ENCODE data around the gene SLC6A5.

SLC6A5 gene

DNA sequence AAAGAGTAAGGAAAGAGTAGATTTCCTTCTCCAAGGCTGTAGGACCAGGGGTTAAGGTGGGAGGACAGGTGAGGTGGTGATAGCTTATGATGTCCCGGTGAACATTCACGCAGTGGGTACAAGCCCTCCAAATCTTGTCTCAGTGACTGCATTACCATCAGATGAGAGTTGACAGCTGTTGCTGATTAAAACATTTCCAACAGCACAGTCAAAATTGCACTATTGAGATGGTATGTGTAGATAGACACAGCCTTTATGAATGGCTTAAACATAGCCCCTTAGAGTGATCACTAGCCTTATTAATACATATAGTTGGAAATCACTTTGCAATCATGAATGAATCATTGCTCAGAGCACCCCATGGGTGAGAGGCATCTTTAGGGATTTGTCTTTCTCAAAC is 77.2 kb downstream of the SLC6A5 start:
- Histone ChIP-seq H3K4me1 (ENCODE audit: insufficient read depth, poor library complexity, severe bottlenecking) (no peaks in the 10 kb centered on the region), H3K36me3 (ENCODE audit: low read depth) (no peaks in the 10 kb centered on the region), H3K27ac (ENCODE audit: poor library complexity, severe bottlenecking) (no peak overlapping the region), H3K9me3 (ENCODE audit: severe bottlenecking) (no peaks in the 10 kb centered on the region), H3K27me3 (ENCODE audit: insufficient read depth, poor library complexity, severe bottlenecking) (peaks cover 14% of the 10 kb centered on the region), H3K4me3 (ENCODE audit: severe bottlenecking) (no peak overlapping the region)
- no peak for ATAC-seq (ENCODE audit: low read depth)
- DNase-seq (ENCODE audit: low spot score) = no peak
- TF ChIP-seq, protein P1, sequence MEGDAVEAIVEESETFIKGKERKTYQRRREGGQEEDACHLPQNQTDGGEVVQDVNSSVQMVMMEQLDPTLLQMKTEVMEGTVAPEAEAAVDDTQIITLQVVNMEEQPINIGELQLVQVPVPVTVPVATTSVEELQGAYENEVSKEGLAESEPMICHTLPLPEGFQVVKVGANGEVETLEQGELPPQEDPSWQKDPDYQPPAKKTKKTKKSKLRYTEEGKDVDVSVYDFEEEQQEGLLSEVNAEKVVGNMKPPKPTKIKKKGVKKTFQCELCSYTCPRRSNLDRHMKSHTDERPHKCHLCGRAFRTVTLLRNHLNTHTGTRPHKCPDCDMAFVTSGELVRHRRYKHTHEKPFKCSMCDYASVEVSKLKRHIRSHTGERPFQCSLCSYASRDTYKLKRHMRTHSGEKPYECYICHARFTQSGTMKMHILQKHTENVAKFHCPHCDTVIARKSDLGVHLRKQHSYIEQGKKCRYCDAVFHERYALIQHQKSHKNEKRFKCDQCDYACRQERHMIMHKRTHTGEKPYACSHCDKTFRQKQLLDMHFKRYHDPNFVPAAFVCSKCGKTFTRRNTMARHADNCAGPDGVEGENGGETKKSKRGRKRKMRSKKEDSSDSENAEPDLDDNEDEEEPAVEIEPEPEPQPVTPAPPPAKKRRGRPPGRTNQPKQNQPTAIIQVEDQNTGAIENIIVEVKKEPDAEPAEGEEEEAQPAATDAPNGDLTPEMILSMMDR (IDR thresholded peaks at IDR 0.05; ENCODE audit: poor library complexity, severe bottlenecking) = no peak

DNA sequence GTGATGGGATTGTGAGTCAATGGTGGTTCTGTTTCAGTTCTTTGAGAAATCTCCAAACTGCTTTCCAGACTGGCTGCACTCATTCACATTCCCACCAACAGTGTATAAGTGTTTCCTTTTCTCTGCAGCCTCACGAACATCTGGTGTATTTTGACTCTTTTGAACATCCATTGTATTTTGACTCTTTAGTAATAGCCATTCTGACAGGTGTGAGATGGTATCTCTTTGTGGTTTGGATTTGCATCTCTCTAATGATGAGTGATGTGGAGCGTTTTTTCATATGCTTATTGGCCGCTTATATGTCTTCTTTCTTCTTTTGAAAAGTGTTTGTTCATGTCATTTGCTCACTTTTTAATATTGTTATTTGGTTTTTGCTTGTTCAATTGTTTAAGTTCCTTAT is 89.4 kb downstream of the SLC6A5 start:
- H3K27me3 ChIP-seq (ENCODE audit: insufficient read depth, poor library complexity, severe bottlenecking) = no peaks in the 10 kb centered on the region
- DNase-seq (ENCODE audit: low spot score) (no peak), ATAC-seq (ENCODE audit: low read depth) (no peak)
- H3K36me3 ChIP-seq (ENCODE audit: low read depth) = no peaks in the 10 kb centered on the region
- H3K9me3 ChIP-seq (ENCODE audit: severe bottlenecking) = no peaks in the 10 kb centered on the region
- H3K4me1 ChIP-seq (ENCODE audit: insufficient read depth, poor library complexity, severe bottlenecking) = no peaks in the 10 kb centered on the region
- H3K4me3 ChIP-seq (ENCODE audit: severe bottlenecking) = no peak overlapping the region
- TF ChIP-seq, protein P1 (IDR thresholded peaks at IDR 0.05; ENCODE audit: poor library complexity, severe bottlenecking) = no peak
- no peak overlapping the region for H3K27ac ChIP-seq (ENCODE audit: poor library complexity, severe bottlenecking)

DNA sequence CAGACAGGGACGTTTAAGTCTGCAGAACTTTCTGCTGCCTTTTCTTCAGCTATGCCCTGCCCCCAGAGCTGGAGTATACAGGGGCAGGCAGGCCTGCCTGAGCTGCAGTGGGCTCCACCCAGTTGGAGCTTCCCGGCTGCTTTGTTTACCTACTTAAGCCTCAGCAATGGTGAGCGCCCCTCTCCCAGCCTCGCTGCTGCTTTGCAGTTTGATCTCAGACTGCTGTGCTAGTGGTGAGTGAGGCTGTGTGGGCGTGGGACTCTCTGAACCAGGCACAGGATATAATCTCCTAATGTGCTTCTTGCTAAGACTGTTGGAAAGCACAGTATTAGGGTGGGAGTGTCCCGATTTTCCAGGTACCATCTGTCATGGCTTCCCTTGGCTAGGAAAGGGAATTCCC is 108.5 kb downstream of the SLC6A5 start:
- DNase-seq (ENCODE audit: low spot score) = no peak
- no peaks in the 10 kb centered on the region for H3K4me1 ChIP-seq (ENCODE audit: insufficient read depth, poor library complexity, severe bottlenecking)
- no peaks in the 10 kb centered on the region for H3K36me3 ChIP-seq (ENCODE audit: low read depth)
- no peaks in the 10 kb centered on the region for H3K9me3 ChIP-seq (ENCODE audit: severe bottlenecking)
- no peak overlapping the region for H3K4me3 ChIP-seq (ENCODE audit: severe bottlenecking)
- H3K27me3 ChIP-seq (ENCODE audit: insufficient read depth, poor library complexity, severe bottlenecking) = no peaks in the 10 kb centered on the region
- no peak overlapping the region for H3K27ac ChIP-seq (ENCODE audit: poor library complexity, severe bottlenecking)
- no peak for ATAC-seq (ENCODE audit: low read depth)
- TF ChIP-seq, protein P1 (IDR thresholded peaks at IDR 0.05; ENCODE audit: poor library complexity, severe bottlenecking) = no peak
